Measurements from ENCODE around the gene SFT2D3. TPM values are rescaled to one million over a fixed set of nuclear protein-coding genes. Genes with fewer than 3 reads are reported as not detected.
A peak's percentile ranks its signal among the peaks of the same experiment; 100 is the strongest.

Gene SFT2D3
- total RNA-seq, 1 experiment from 2014 or later = 4.7 TPM

DNA sequence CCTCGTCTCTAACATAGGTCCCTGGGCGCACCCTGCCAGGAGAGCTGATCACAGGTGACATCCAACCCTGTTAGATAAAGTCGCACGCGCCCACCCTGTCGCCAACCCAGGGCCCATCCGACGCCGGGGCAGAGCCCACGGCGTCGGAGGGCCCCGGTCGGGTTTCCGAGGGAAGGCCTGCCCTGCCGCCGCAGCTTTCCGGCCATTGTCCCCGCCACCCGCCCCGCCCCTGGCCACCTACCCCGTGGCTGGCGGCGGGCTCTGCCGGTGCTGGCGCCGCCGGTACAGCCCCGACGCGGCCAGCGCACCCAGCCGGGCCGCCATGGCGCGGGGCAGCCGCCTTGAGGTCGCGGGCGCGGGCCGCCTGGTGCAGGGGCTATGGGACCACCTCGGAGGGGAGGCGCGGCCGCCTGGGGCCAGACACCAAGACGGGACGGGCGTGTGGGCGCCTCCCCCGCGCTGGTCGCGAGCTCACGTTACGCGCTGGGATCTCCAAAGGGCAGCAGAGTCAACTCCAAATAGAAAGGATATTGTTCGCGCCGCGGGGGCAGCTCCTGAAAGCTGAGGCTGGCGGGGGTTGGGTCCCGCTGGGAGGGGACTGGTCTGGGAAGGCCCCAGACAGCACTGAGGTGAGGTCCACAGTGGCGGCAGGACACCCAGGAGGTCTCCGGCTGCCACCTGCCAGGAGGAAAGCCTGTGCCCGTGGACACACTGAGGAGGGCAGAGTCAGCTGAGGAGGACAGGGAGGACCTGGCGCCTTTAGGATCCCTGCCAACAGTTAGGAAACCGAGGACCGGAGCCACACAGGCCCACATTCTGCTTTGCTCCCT lies 37.0 kb upstream of the SFT2D3 start:
- H3K9ac ChIP-seq (ENCODE audit: extremely low read depth, insufficient read length, low read length) = no peak overlapping the region
- no peak overlapping the region for H3K27ac Mint-ChIP-seq
- no peak overlapping the region for H4K91ac ChIP-seq (ENCODE audit: insufficient read length, low read depth, low read length)
- peaks cover 14% of the 10 kb centered on the region; the same call in 1 of the 2 replicates for H3K27me3 ChIP-seq (ENCODE audit: insufficient read depth, low read length)
- DNase-seq = peak; percentile 46
- H2BK20ac ChIP-seq (ENCODE audit: low read depth, low read length, poor library complexity, severe bottlenecking) = no peak overlapping the region
- H3K79me2 ChIP-seq (ENCODE audit: insufficient read depth, low read length) = 0 out of 2 replicates have a peak, but pooled peaks cover 2% of the 10 kb centered on the region
- H2BK12ac ChIP-seq (ENCODE audit: insufficient read length, low read depth, low read length) = no peak overlapping the region
- no CpG with 5 or more reads among the region's 69 CpGs for WGBS (ENCODE audit: extremely low coverage, insufficient read length, low lambda C conversion rate)
- H3K9me3 Mint-ChIP-seq = no peaks in the 10 kb centered on the region
- H3K14ac ChIP-seq (ENCODE audit: insufficient read depth, low read length) = peak overlapping the region; percentile 84
- peak overlapping the region; percentile 43 for H3K18ac ChIP-seq (ENCODE audit: insufficient read length, low read depth, low read length)
- no peaks in the 10 kb centered on the region for H3K9me3 ChIP-seq (ENCODE audit: control insufficient read depth, low read depth, low read length)
- peak overlapping the region; percentile 59 to 64 for H3K4me3 Mint-ChIP-seq
- no peak overlapping the region for H2BK15ac ChIP-seq (ENCODE audit: low read depth, low read length)
- no peaks in the 10 kb centered on the region for H4K20me1 ChIP-seq (ENCODE audit: control insufficient read depth, insufficient read depth, insufficient read length)
- H3K4ac ChIP-seq (ENCODE audit: low read depth, low read length) = no peak overlapping the region
- no peak overlapping the region for H3K23ac ChIP-seq (ENCODE audit: insufficient read length, low read depth, low read length)
- no peaks in the 10 kb centered on the region for H3K4me1 ChIP-seq (ENCODE audit: insufficient read depth, low read length)
- H3K56ac ChIP-seq (ENCODE audit: insufficient read length, low read depth, low read length) = no peak overlapping the region
- H4K8ac ChIP-seq (replicated peaks; ENCODE audit: insufficient read length, low read depth, low read length) = no peak overlapping the region
- peak overlapping the region; percentile 18 for H3K4me2 ChIP-seq (ENCODE audit: insufficient read depth, insufficient read length, low read length)
- H3K27me3 Mint-ChIP-seq (ENCODE audit: low read depth) = peaks cover 58% of the 10 kb centered on the region
- H3K36me3 Mint-ChIP-seq (ENCODE audit: insufficient read depth in 1 of 3, low read depth in 3 of 3) = peaks cover 0 to 2% (median 0%) of the 10 kb centered on the region in 3 experiments; a peak in 3 of 7 replicates
- no peak overlapping the region for H3T11ph ChIP-seq (ENCODE audit: low read length)
- H3K4me1 Mint-ChIP-seq = peaks cover 3 to 4% of the 10 kb centered on the region in 2 experiments; a peak in 2 of 4 replicates
- no peak overlapping the region for H2AK5ac ChIP-seq (ENCODE audit: insufficient read length, low read length)
- no peak overlapping the region for H4K5ac ChIP-seq (ENCODE audit: insufficient read length, low read depth, low read length)
- TF ChIP-seq CTCF (conservative IDR thresholded peaks at IDR 0.05) = no peak
- no peak overlapping the region for H2BK5ac ChIP-seq (ENCODE audit: insufficient read length, low read length)
- no peaks in the 10 kb centered on the region for H3K79me1 ChIP-seq (ENCODE audit: insufficient read depth, low read depth, low read length, poor library complexity, severe bottlenecking)
- H2BK120ac ChIP-seq (ENCODE audit: low read depth, low read length, poor library complexity, severe bottlenecking) = no peak overlapping the region
- no peak overlapping the region for H3K27ac ChIP-seq (ENCODE audit: insufficient read length, low read depth, low read length)
- peaks cover 4% of the 10 kb centered on the region for H3K23me2 ChIP-seq (ENCODE audit: insufficient read length, low read depth, low read length, poor library complexity, severe bottlenecking)
- H2AFZ ChIP-seq (ENCODE audit: low read length) = no peak overlapping the region

All from H9 (cell line).